GM18870 (cell line): ENCODE results near the gene CFAP73.
"Not testable (repeated sequence)": the region's sequence is repeated elsewhere in the genome, so short reads cannot be mapped to it uniquely, and the experiment has no call there.

Experiments
- ATAC-seq: cut with Tn5 transposase; IDR thresholded peaks from one replicate; pipeline ENCODE4 v1.9.1; 2021; ENCODE audit warnings: moderate library complexity; ENCODE audit not compliant: unreplicated experiment

The CFAP73 gene

DNA sequence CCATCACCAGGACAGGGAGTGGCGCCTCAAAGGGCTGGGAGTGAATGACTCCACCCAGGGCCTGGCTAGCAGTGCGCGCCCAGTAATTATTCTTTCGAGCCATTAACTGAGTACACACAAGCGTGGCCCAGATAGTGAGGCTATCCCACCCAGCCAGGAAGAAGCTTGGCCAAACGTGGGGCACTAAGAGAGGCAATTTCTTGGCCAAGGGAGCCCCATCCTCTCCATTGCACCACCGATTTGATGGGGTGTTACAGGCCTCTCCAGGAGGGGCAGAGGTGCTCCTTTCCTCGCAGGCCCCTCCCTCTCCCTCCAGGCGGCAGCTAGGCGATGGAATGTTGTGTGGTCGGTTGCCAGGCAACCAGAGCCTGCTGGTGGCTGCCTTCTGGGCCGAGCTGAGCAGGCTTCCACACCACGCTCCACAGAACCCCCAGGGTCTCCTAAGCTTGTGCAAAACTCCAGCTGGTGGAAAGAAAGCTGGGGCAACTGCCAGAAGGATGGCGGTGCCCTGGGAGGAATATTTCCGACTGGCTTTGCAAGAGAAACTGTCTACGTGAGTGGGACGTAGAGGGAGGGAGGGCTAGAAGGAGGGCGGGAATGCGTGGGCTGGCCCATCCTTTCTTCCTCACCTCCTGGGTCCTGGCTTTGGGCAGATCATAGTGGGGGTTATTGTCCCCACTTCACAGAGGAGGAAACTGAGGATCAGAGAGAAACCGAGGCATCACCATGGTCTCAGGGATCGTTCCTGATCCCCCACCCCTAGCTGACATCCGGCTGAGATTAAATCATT, at the start of gene CFAP73:
Gene CFAP73, plus strand, starts transcription at position 364 of the 790 bp plus-strand sequence. Its CDS starts 134 bp downstream, at position 498.
- no peak for ATAC-seq

GRCh38 chr12:113099764-113100163, 49.8 kb upstream of the CFAP73 start:
- no peak for ATAC-seq

GRCh38 chr12:113101751-113102150, 47.8 kb upstream of the CFAP73 start:
- ATAC-seq: no peak

GRCh38 chr12:113102811-113103210, 46.7 kb upstream of the CFAP73 start:
- ATAC-seq: no peak

DNA sequence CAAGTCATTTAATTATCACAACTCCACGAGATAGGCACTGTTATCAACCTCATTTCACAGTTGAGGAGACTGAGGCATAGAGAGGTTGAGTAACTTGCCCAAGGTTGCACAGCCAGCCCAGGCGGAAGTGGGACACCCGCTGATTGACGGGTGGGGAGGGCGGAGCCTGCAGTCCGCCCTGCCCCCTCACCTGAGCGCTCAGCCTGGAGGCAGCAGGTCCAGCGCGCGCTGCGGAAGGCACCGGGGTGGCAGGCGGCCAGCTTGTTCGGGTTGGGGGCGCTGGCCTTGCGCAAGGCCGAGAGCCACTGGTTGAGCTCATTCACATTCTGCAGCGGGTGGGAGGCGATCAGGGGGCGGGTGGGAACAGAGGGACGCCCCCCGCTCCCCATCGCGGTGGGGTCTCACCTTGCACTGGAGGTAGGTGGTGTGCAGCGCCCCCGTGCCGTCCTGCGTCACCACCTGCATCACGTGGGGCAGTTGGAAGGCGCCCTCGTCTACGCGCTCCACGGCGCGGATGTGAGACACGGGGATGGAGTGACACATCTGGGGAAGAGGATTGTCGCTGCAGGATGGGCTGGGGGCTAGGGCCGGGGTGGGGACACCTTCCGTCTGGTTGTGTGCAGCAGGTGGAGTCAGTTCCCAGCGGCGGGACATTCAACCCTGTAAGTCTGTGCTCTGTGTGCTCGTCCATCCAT, 45.6 kb upstream of the CFAP73 start:
- ATAC-seq: no peak

DNA sequence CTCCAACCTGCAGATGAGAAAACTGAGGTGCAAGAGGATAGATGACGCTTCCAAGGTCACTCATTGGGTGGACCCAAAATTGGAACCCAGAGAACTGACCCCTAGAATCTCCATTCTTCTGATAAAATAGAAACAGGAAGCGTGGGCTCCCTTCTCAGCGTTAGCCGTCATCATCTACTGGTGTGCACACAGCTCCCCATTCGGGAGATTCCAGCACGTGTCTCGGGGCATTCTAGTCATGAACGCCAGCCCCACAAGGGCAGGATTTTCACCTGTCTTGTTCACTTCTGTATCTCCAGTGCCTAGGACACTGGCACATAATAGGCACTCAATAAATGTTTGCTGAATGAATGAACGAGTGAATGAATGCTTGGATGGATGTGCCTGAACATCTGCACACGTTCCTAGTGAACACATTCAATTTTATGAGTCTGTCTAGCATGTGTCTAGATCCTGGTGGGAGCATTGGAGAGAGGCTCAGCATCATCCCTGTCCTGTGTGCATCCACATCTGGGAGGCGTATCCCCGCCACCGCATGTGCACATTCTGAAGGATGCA, 44.5 kb upstream of the CFAP73 start:
- no peak for ATAC-seq

- no peak for ATAC-seq
Observed at GRCh38 chr12:113105606-113106271, 43.8 kb upstream of the CFAP73 start.

- no peak for ATAC-seq
Observed at GRCh38 chr12:113106361-113106760, 43.2 kb upstream of the CFAP73 start.

GRCh38 chr12:113108308-113108707, 41.2 kb upstream of the CFAP73 start:
- ATAC-seq: no peak

GRCh38 chr12:113109360-113109759, 40.2 kb upstream of the CFAP73 start:
- ATAC-seq: no peak

- no peak for ATAC-seq
Observed at GRCh38 chr12:113109872-113110599, 39.5 kb upstream of the CFAP73 start.

- no peak for ATAC-seq
Observed at GRCh38 chr12:113111247-113111646, 38.3 kb upstream of the CFAP73 start.

DNA sequence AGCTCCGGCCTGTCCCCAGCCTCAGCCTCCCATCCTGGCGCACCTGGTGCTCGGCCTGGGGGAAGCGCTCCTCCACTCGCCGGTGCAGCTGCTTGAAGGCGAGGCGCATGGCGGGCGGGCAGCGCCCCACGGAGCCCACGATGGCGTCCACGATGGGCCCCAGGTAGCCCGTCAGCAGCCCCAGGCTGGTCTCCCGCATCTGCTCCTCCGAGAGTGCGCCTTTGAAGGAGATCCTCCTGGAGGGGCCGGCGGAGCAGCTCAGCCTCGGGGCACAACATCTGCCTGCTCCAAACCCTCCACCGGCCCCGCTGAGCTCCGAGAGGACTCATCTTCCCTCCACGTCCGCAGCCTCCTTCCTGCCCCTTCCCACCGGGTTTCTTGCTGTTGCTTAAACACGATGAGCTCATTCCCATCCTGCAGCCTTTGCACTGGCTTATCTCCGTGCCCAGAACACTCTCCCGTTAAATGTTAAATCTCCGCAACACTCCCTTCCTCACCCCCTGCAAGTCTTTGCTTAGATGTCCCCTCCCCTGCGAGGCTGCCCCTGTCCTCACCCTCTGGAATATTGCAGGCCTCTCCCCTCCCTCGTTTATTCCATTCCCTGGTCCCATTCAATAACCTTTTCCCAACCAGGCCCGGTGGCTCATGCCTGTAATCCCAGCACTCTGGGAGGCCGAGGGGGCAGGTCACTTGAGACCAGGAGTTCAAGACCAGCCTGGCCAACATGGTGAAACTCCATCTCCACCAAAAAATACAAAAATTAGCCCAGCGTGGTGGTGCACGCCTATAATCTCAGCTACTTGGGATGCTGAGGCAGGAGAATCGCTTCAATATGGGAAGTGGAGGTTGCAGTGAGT, 37.3 kb upstream of the CFAP73 start:
- no peak for ATAC-seq

- no peak for ATAC-seq
Observed at GRCh38 chr12:113113397-113113796, 36.1 kb upstream of the CFAP73 start.

DNA sequence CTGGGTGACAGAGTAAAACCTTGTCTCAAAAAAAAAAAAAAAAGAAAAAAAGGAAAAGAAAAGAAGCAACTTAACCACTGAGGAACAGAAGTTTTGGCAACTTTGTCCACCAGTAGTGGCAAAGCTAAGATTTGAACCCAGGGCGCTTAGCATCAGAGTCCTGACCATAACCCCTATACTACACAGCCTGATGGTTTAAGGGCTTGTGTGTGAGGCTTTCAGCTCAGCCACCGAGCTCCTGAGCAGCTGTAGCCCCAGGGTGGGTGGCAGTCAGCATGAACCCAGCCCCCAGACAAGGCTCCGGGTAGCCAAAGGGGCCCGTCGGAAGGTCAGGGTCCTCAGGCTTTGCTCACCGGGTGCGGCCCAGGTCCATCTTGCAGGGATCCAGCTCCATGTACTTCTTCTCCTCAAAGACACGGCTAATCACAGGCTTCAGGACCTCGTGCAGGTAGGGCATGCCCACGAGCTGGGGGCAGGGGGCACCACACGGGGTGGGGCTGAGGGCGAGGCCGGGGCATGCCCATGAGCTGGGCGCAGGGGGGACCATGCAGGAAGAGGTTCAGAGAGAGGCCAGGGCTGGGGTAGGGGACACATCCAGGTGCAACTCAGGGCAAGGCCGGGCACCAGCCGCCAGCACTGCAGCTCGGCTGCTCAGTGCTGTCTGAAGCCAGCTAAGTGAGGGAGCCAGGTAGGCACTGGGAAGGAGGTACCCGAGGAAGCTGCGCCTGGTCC, 34.9 kb upstream of the CFAP73 start:
- no peak for ATAC-seq

- ATAC-seq: no peak
Observed at GRCh38 chr12:113115455-113116126, 33.9 kb upstream of the CFAP73 start.

DNA sequence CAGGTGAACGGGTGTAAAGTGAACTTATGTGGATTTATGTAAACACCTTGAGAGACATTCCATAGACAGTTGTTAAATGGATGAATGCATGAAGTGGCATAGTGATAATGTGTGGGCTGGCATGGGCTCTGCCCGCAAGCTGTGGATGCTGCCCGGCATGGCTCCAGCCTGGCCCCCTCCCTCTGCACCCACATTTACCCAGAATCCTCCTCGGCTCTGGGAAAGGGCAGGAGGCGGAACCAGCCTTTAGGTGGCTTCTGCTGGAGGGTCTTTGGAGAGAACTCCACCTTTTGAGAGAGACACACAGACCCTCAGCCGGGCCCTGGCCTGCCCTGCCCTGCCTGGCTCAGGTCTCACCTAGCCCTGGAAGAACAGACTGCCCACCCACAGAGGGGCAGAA, 32.6 kb upstream of the CFAP73 start:
- ATAC-seq: no peak

DNA sequence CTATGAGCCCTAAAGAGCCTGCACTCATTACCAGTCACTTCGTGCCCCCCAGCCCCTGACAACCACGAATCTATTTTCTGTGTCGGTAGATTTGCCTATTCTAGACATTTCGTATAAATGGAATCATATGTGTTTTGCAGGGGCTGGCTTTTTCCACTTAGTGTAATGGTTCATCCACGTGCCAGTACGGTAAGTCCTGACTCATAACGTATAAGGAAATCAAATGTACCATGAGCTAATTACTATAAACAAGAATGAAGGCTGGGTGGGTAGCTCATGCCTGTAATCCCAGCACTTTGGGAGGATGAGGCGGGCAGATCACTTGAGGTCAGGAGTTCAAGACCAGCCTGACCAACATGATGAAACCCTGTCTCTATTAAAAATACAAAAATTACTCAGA, 31.8 kb upstream of the CFAP73 start:
- ATAC-seq: not testable (repeated sequence)

DNA sequence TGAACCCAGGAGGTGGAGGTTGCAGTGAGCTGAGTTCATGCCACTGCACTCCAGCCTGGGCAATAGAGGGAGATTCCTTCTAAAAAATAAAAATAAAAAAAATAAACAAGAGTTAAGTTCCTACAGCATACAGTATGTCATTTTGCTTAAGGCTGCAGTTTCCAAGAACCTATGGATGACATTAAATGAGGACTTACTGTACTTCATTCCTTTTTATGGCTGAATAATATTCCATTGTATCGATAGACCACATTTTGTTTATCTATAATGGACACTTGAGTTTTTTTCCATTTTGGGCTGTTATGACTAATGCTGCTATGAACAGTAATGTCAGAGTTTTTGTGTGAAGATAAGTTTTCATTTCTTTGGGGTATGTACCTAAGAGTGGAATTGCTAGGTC, 31.4 kb upstream of the CFAP73 start:
- no peak for ATAC-seq
